Brain pericyte (primary cell): ENCODE measurements around the gene CCDC120.

ENCODE experiments used
- DNase-seq: peaks from one replicate; pipeline ENCODE4 v3.0.0-alpha.2; 2012; ENCODE audit warnings: low read depth, low spot score

Gene CCDC120

GRCh38 chrX:49100704-49101628 is 42.2 kb downstream of the CCDC120 start:
- peak; percentile 72 for DNase-seq

GRCh38 chrX:49101629-49101984 is 42.8 kb downstream of the CCDC120 start:
- no peak for DNase-seq

- DNase-seq: no peak
These were observed 43.4 kb downstream of the CCDC120 start for GRCh38 chrX:49102190-49102589.

GRCh38 chrX:49103637-49104036 is 44.8 kb downstream of the CCDC120 start:
- DNase-seq: no peak

- no peak for DNase-seq
These were observed 47.5 kb downstream of the CCDC120 start for GRCh38 chrX:49106296-49106695.

GRCh38 chrX:49106930-49107329 is 48.1 kb downstream of the CCDC120 start:
- DNase-seq: no peak

- DNase-seq: no peak
These were observed 49.8 kb downstream of the CCDC120 start for GRCh38 chrX:49108641-49109040.

GRCh38 chrX:49110417-49110816 is 51.6 kb downstream of the CCDC120 start:
- no peak for DNase-seq

- DNase-seq: no peak
These were observed 53.0 kb downstream of the CCDC120 start for GRCh38 chrX:49111791-49112190.

- DNase-seq: no peak
These were observed 57.3 kb downstream of the CCDC120 start for GRCh38 chrX:49116076-49116475.

- no peak for DNase-seq
These were observed 57.9 kb downstream of the CCDC120 start for GRCh38 chrX:49116716-49117115.

GRCh38 chrX:49117581-49117980 is 58.8 kb downstream of the CCDC120 start:
- no peak for DNase-seq
